HG02885 (cell line): ENCODE measurements around the gene RBM25.
"Not testable (repeated sequence)": the region's sequence is repeated elsewhere in the genome, so short reads cannot be mapped to it uniquely, and the experiment has no call there.

ENCODE experiments used
- ATAC-seq: cut with Tn5 transposase; IDR thresholded peaks from one replicate; pipeline ENCODE4 v1.9.1; 2021; ENCODE audit warnings: mild to moderate bottlenecking; ENCODE audit not compliant: unreplicated experiment, poor library complexity

Gene RBM25

GRCh38 chr14:73166399-73166798, 108.1 kb downstream of the RBM25 start:
- no peak for ATAC-seq

GRCh38 chr14:73167727-73168126, 109.4 kb downstream of the RBM25 start:
- ATAC-seq, result no peak

GRCh38 chr14:73168274-73168673, 109.9 kb downstream of the RBM25 start:
- ATAC-seq, result no peak

- ATAC-seq, result no peak
Measured at GRCh38 chr14:73168691-73169090, 110.4 kb downstream of the RBM25 start.

GRCh38 chr14:73169855-73170254, 111.5 kb downstream of the RBM25 start:
- ATAC-seq, result not testable (repeated sequence)

- ATAC-seq, result no peak
Measured at GRCh38 chr14:73170686-73171085, 112.4 kb downstream of the RBM25 start.

GRCh38 chr14:73172500-73172899, 114.2 kb downstream of the RBM25 start:
- no peak for ATAC-seq

- ATAC-seq, result no peak
Measured at GRCh38 chr14:73173092-73173735, 114.9 kb downstream of the RBM25 start.
